Activated CD4-positive, alpha-beta T cell treated with anti-CD3 and anti-CD28 coated beads for 36 hours (primary cell): Measurements from ENCODE around the gene TAF13. TPM values are rescaled to one million over a fixed set of nuclear protein-coding genes. Genes with fewer than 3 reads are reported as not detected.

Experiments
- ATAC-seq: fragments of 200-7000 bp; cut with Tn5 transposase; one replicate; pipeline ENCODE4 v1.10.0; 2021; ENCODE audit warnings: mild to moderate bottlenecking, moderate library complexity
- CTCF ChIA-PET: fragments of 350-600 bp; sonication (Branson Sonifier 250); formaldehyde crosslinking; loops from one replicate; lab custom pipeline; 2021; ENCODE audit warnings: antibody characterized with exemption; lab: Charles Lee
- POLR2A ChIA-PET: fragments of 350-600 bp; sonication (Branson Sonifier 250); formaldehyde crosslinking; loops from one replicate; lab custom pipeline; 2021; ENCODE audit warnings: antibody characterized with exemption, inconsistent platforms; lab: Charles Lee
- DNase-seq: peaks from one replicate; pipeline ENCODE4 v3.0.0-alpha.2; 2020
- H3K27ac Mint-ChIP-seq: one replicate; pipeline ENCODE4 v1.8.0; 2021; ENCODE audit warnings: mixed read lengths
- H3K27me3 Mint-ChIP-seq: one replicate; pipeline ENCODE4 v1.8.0; 2021; ENCODE audit warnings: mixed read lengths
- H3K36me3 Mint-ChIP-seq: one replicate; pipeline ENCODE4 v1.8.0; 2021; ENCODE audit warnings: low read depth, mixed read lengths
- H3K4me1 Mint-ChIP-seq: one replicate; pipeline ENCODE4 v1.8.0; 2021; ENCODE audit warnings: mixed read lengths
- H3K4me3 Mint-ChIP-seq: one replicate; pipeline ENCODE4 v1.8.0; 2021; ENCODE audit warnings: mild to moderate bottlenecking, moderate library complexity, mixed read lengths
- H3K9me3 Mint-ChIP-seq: one replicate; pipeline ENCODE4 v1.8.0; 2021; ENCODE audit warnings: low read depth, mixed read lengths
- intact Hi-C, 2 experiments: fragments of 100-400 bp; cut with DNase I in 1 of 2; cut with micrococcal nuclease in 1 of 2; formaldehyde crosslinking; loops; one replicate each; pipeline versions ENCODE4 v1.14.2 to v1.15.1; 2022 to 2024; cut with DNase I, micrococcal nuclease
- total RNA-seq, 2 experiments: library from RNA; stranded (reverse); gene quantifications; one replicate each; pipeline ENCODE4 v1.2.3, GENCODE V29; 2021

Gene TAF13, protein sequence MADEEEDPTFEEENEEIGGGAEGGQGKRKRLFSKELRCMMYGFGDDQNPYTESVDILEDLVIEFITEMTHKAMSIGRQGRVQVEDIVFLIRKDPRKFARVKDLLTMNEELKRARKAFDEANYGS
- 10 to 100 TPM; 12.1 to 20.1 TPM for total RNA-seq

DNA sequence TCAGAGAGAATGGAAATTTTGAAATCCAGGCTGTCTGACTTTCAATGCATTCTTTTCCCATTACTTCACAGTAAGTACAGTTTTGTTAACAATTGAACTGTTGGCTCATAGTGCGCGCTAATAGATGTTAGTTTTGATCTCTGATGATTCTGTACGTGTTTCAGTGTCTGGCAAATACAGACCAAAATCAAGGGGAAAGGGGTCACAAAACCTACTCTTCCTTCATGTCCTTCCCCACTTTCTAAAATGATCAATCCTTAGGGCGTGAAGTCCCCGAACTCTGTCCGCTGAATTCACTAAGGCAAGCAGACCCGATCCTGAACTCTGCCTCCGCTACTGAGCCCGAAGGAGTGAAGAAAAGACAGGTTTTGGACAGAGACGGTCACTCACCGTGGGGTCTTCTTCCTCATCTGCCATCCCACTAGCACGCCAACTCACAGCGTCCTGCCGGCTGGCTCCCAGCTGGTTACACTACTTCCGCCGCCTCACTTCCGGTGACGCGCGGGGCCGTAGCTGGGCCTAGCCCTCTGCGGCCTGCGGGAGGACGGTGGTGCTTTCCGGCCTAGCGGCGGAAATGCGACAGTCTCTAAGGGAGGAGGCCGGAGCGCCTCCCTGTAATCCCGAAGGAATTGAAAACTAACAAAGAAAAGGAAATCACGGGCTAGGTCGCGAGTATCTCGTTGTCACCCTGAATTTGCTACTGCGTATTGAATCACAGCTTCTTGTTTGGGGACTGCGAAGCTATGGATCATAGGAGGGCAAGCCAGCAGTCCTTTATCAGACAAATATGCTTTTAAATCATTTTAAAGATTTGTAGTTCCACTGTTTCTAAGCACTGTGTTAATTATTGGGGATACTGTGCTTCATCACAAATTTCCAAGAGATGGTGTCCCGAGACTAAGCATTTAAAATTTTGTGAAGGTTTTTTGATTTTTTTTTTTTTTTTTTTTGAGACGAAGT, at the start of gene TAF13:
TSS of gene TAF13 (minus strand) at position 473 of the 960 bp plus-strand sequence. CDS start at position 417, 56 bp downstream.
- POLR2A ChIA-PET = interaction anchor here (0.9 to 1.2 kb wide), 4 partner anchors 15 to 34 kb away, joined by 3 to 10 read pairs (median 6); partner anchors contain the start of genes TMEM167B and WDR47
- Mint-ChIP-seq H3K36me3 (peaks cover 6% of the 10 kb centered on the region), H3K9me3 (no peaks in the 10 kb centered on the region), H3K27me3 (no peaks in the 10 kb centered on the region), H3K4me1 (peaks cover 10% of the 10 kb centered on the region), H3K4me3 (peak within 1 kb of the TSS; percentile 95), H3K27ac (peak within 1 kb of the TSS; percentile 94)
- CTCF ChIA-PET = interaction anchor here (0.7 to 1.5 kb wide), 12 partner anchors 9 to 328 kb away, joined by 3 to 10 read pairs (median 4); partner anchors contain the start of genes ELAPOR1, TMEM167B and WDR47
- intact Hi-C loops = loop anchor here (1.0 kb wide), 4 partner anchors 14 to 36 kb away; partner anchors contain the start of genes TMEM167B (in 2 of the 2) and WDR47 (in 1 of the 2)
- DNase-seq = peak; percentile 93
- peak; percentile 99 for ATAC-seq

DNA sequence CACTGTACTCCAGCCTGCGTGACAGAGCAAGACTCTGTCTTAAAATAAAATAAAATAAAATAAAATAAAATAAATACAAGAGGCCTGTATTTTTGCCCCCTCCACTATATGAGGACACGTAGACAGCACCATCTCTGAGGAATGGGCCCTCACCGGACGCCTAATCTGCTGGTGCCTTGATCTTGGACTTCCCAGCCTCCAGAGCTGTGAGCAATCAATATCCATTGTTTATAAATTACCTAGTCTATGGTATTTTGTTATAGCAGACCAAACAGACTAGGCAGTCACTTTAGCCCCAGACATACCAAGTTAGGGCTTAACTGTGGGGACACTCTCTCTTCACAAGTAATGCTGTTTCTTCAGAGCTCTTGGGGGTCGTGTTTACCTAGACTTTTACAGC, 44.6 kb upstream of the TAF13 start:
- Mint-ChIP-seq H3K36me3 (no peaks in the 10 kb centered on the region), H3K9me3 (no peaks in the 10 kb centered on the region), H3K27ac (no peak overlapping the region), H3K4me3 (no peak overlapping the region), H3K27me3 (no peaks in the 10 kb centered on the region), H3K4me1 (peaks cover 13% of the 10 kb centered on the region)
- POLR2A ChIA-PET = interaction anchor here (0.7 kb wide), 1 partner anchor 123 kb away, joined by 3 read pairs; no protein-coding TSS in a partner anchor
- DNase-seq = no peak
- intact Hi-C loops = no loop called here
- CTCF ChIA-PET = interaction anchor here (0.9 to 1.2 kb wide), 2 partner anchors 93 to 94 kb away, joined by 3 read pairs; no protein-coding TSS in a partner anchor
- ATAC-seq = no peak

DNA sequence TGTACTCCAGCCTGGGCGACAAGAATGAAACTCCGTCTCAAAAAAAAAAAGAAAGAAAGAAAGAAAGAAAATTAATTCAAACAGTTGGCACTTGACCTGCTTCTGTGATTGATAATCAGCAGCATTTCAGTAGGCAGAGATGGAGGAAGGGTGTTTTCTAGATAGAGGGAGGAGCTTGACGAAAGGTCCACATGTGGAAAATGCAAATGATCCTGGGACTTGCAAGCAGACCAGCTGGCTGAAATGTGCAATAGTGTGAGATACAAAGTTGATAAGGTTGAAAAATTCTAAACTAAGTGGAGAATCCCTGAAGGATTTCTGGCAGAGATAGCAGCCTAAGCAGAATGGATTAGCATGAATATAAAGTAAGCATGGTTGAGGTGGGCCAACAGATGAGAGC, 42.3 kb upstream of the TAF13 start:
- no peaks in the 10 kb centered on the region for H3K27me3 Mint-ChIP-seq
- intact Hi-C loops = no loop called here
- DNase-seq (no peak), ATAC-seq (no peak)
- CTCF ChIA-PET = no interaction called here
- H3K9me3 Mint-ChIP-seq = no peaks in the 10 kb centered on the region
- no peaks in the 10 kb centered on the region for H3K36me3 Mint-ChIP-seq
- H3K27ac Mint-ChIP-seq = no peak overlapping the region
- H3K4me3 Mint-ChIP-seq = no peak overlapping the region
- POLR2A ChIA-PET = no interaction called here
- H3K4me1 Mint-ChIP-seq = peaks cover 31% of the 10 kb centered on the region

DNA sequence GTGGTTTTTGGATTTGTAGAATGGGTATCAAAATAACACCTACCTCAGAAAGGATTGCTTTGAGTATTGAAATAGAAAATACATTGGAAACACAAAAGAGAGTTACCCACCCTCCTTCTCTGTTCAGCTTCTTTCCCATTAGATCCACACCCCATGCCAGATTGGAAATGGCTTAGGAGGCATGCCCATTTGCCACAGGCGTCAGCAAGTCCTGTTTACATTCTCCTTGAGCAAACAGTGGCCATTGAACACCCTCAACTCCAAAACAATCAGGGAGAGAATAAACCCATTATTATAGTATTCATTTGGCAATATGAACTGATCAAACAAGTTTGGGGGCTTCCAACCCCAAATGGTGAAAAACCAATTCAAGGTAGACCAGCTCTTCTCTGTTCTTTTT, 40.5 kb upstream of the TAF13 start:
- ChIA-PET POLR2A (interaction anchor here (1.4 kb wide), 1 partner anchor 16 kb away, joined by 5 read pairs; no protein-coding TSS in a partner anchor), CTCF (interaction anchor here (0.6 to 7.1 kb wide), 8 partner anchors 10 to 164 kb away, joined by 3 to 73 read pairs (median 3); partner anchors contain the start of gene SARS1)
- no peaks in the 10 kb centered on the region for H3K36me3 Mint-ChIP-seq

DNA sequence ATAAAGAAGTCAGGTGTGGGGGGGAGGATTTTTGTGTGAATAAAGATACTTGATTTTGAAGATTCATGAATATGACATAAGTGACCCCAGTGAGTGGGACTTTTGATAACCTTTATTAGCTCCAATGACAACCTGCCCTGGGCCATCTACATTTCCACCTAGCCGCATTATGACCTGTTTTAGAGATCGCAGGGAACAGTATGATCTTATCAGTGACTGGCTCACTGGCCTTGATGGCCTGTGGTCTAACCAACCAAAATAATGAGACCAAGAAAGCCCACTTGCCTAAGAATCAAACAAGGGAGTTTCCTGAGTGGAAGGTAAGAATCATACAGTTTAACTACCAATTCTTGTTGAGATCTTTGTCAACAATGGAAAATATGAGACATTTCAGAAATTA, 39.9 kb upstream of the TAF13 start:
- intact Hi-C loops = loop anchor here in 1 of 2 experiments (2.0 kb wide), 2 partner anchors 97 to 369 kb away; partner anchors contain the start of genes SARS1 and STXBP3
- Mint-ChIP-seq H3K9me3 (no peaks in the 10 kb centered on the region), H3K27me3 (no peaks in the 10 kb centered on the region), H3K36me3 (no peaks in the 10 kb centered on the region), H3K4me3 (no peak overlapping the region), H3K4me1 (peaks cover 35% of the 10 kb centered on the region), H3K27ac (peak overlapping the region; percentile 77)
- POLR2A ChIA-PET = interaction anchor here (1.4 kb wide), 1 partner anchor 16 kb away, joined by 5 read pairs; no protein-coding TSS in a partner anchor
- ATAC-seq = peak; percentile 11
- CTCF ChIA-PET = interaction anchor here (0.7 to 7.1 kb wide), 8 partner anchors 10 to 165 kb away, joined by 3 to 73 read pairs (median 3); partner anchors contain the start of gene SARS1
- peak; percentile 39 for DNase-seq

More for the DNA sequence above, 40.5 kb upstream of the TAF13 start:
- no peaks in the 10 kb centered on the region for H3K27me3 Mint-ChIP-seq
- no peak overlapping the region for H3K4me3 Mint-ChIP-seq
- ATAC-seq (no peak), DNase-seq (no peak)
- H3K9me3 Mint-ChIP-seq = no peaks in the 10 kb centered on the region
- intact Hi-C loops = no loop called here
- peak overlapping the region; percentile 77 for H3K27ac Mint-ChIP-seq
- H3K4me1 Mint-ChIP-seq = peaks cover 35% of the 10 kb centered on the region

DNA sequence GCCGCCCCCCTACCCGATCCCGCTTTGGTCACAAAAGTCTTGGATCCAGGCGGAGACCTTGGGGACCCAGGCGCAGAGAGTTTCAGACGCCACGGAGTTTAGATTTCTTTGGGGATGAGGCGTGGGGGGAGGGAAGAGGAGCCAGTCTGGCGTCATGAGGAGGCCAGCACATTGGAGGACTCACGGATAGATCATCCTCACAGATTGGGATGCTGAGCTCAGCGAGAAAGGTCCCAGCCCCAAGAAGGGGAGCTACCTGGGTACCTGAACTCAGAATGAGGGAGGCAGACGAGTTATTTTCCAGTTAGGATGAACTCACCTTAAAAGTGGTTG, 38.5 kb upstream of the TAF13 start:
- peak overlapping the region; percentile 73 for H3K27ac Mint-ChIP-seq
- peaks cover 41% of the 10 kb centered on the region for H3K4me1 Mint-ChIP-seq
- no peaks in the 10 kb centered on the region for H3K27me3 Mint-ChIP-seq
- ATAC-seq = no peak
- ChIA-PET CTCF (interaction anchor here (0.6 to 7.1 kb wide), 8 partner anchors 13 to 100 kb away, joined by 3 to 73 read pairs (median 4); partner anchors contain the start of gene SARS1), POLR2A (interaction anchor here (1.4 kb wide), 1 partner anchor 14 kb away, joined by 6 read pairs; no protein-coding TSS in a partner anchor)
- intact Hi-C loops = loop anchor here (2.0 to 5.0 kb wide), 5 partner anchors 48 to 422 kb away; partner anchors contain the start of genes PRPF38B (in 1 of the 2), PSMA5 (in 1 of the 2), SARS1 (in 1 of the 2) and STXBP3 (in 1 of the 2)
- peak; percentile 41 for DNase-seq
- no peaks in the 10 kb centered on the region for H3K9me3 Mint-ChIP-seq
- H3K36me3 Mint-ChIP-seq = no peaks in the 10 kb centered on the region
- peak overlapping the region; percentile 71 for H3K4me3 Mint-ChIP-seq

- no peaks in the 10 kb centered on the region for H3K9me3 Mint-ChIP-seq
- CTCF ChIA-PET = interaction anchor here (0.6 to 7.1 kb wide), 11 partner anchors 12 to 449 kb away, joined by 3 to 73 read pairs (median 5); partner anchors contain the start of gene SARS1
- peak within 1 kb of the TSS; percentile 71 for H3K4me3 Mint-ChIP-seq
- ATAC-seq = peak; percentile 79
- DNase-seq = peak; percentile 89
- POLR2A ChIA-PET = interaction anchor here (1.4 kb wide), 1 partner anchor 14 kb away, joined by 6 read pairs; no protein-coding TSS in a partner anchor
- peaks cover 41% of the 10 kb centered on the region for H3K4me1 Mint-ChIP-seq
- H3K27me3 Mint-ChIP-seq = no peaks in the 10 kb centered on the region
- H3K27ac Mint-ChIP-seq = peak within 1 kb of the TSS; percentile 73
- intact Hi-C loops = loop anchor here (1.0 to 5.0 kb wide), 10 partner anchors 21 to 421 kb away; partner anchors contain the start of genes CLCC1 (in 1 of the 2), GPSM2 (in 1 of the 2), PRPF38B (in 1 of the 2) and PSMA5 (in 1 of the 2)
- no peaks in the 10 kb centered on the region for H3K36me3 Mint-ChIP-seq
These were observed 38.0 kb upstream of the TAF13 start, which contains the start of gene ELAPOR1 for GRCh38 chr1:109113590-109114341. Gene ELAPOR1, plus strand, starts transcription at chr1:109114115. Its CDS starts 69 bp downstream, at chr1:109114184.

DNA sequence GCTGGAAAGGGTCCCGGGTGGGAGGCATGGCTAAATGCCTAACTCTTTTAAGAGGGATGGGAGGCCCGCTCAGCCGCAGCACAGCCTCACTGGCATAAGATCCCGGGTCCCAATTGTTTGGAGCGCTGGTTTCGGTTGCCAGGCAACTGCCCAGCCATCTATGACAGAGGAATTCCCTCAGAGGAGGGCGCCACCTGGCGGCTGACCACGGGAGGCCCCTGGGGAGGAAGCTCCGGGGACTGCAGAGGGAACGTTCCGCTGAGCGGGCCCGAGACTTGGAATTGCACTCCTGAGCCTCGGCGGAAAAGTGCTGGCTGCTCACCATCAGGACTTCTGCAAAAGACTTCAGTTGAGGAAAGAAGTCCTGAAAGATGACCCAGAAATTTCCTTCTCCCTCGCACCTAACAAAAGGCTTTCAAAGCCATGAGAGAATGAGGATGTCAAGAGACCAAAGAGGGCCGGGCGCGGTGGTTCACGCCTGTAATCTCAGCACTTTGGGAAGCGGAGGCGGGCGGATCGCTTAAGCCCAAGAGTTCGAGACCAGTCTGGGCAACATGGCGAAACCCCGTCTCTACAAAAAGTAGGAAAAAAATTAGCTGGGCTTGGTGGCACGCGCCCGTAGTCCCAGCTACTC, 37.0 kb upstream of the TAF13 start:
- ATAC-seq (peak; percentile 62), DNase-seq (peak; percentile 95)
- POLR2A ChIA-PET = no interaction called here
- H3K36me3 Mint-ChIP-seq = no peaks in the 10 kb centered on the region
- H3K9me3 Mint-ChIP-seq = no peaks in the 10 kb centered on the region
- peak overlapping the region; percentile 65 for H3K27ac Mint-ChIP-seq
- H3K27me3 Mint-ChIP-seq = no peaks in the 10 kb centered on the region
- H3K4me3 Mint-ChIP-seq = peak overlapping the region; percentile 71
- intact Hi-C loops = loop anchor here (1.0 to 5.0 kb wide), 12 partner anchors 12 to 420 kb away; partner anchors contain the start of genes CLCC1 (in 1 of the 2), GPSM2 (in 1 of the 2), PRPF38B (in 1 of the 2) and PSMA5 (in 1 of the 2)
- peaks cover 41% of the 10 kb centered on the region for H3K4me1 Mint-ChIP-seq
- CTCF ChIA-PET = interaction anchor here (0.6 to 7.1 kb wide), 26 partner anchors 11 to 448 kb away, joined by 3 to 73 read pairs (median 4); partner anchors contain the start of genes CLCC1, SARS1, TAF13 and TMEM167B

DNA sequence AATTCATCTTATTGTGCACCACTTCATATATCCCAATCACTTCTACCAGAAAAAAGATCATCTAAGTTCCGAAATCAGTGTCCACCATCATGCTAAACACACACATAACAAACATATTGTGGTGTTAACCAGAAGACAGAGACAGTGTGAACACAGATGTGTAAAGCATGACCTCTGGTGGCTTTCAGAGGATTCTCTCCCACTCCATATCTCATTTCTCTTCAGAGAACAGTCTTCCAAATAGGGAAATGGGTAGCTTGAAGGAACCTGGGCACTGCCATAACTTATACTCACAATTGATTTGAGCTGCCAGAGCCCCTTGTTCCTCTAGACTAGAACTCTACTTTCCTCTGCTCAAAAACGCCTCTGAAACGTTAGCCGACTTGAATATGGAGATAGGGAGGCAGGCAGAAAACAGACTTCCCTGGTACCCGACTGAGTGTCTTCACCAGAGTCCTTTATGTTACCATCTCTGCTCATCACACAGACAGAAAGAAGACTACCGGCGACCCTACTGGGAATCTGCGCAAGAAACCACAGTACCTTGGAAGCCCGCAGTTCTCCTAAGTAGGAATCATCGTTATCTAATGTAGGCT, 36.4 kb upstream of the TAF13 start:
- H3K4me3 Mint-ChIP-seq = peak overlapping the region; percentile 71
- ChIA-PET POLR2A (no interaction called here), CTCF (interaction anchor here (0.6 to 7.1 kb wide), 23 partner anchors 11 to 288 kb away, joined by 3 to 73 read pairs (median 5); partner anchors contain the start of genes CLCC1, SARS1 and TAF13)
- H3K27me3 Mint-ChIP-seq = no peaks in the 10 kb centered on the region
- H3K36me3 Mint-ChIP-seq = no peaks in the 10 kb centered on the region
- no peaks in the 10 kb centered on the region for H3K9me3 Mint-ChIP-seq
- DNase-seq (no peak), ATAC-seq (peak; percentile 18)
- peaks cover 41% of the 10 kb centered on the region for H3K4me1 Mint-ChIP-seq
- no peak overlapping the region for H3K27ac Mint-ChIP-seq
- intact Hi-C loops = loop anchor here (1.0 to 5.0 kb wide), 11 partner anchors 12 to 420 kb away; partner anchors contain the start of genes CLCC1 (in 1 of the 2), GPSM2 (in 1 of the 2), PRPF38B (in 1 of the 2) and PSMA5 (in 1 of the 2)
